ENCODE results near the gene GOLGA8N. TPM values are rescaled to one million over a fixed set of nuclear protein-coding genes. Genes with fewer than 3 reads are reported as not detected.
"Not testable (repeated sequence)": the region's sequence is repeated elsewhere in the genome, so short reads cannot be mapped to it uniquely, and the experiment has no call there.

GOLGA8N gene
- total RNA-seq: 7.9 and 9.2 TPM in 2 replicates
- long read RNA-seq: 0 reads

DNA sequence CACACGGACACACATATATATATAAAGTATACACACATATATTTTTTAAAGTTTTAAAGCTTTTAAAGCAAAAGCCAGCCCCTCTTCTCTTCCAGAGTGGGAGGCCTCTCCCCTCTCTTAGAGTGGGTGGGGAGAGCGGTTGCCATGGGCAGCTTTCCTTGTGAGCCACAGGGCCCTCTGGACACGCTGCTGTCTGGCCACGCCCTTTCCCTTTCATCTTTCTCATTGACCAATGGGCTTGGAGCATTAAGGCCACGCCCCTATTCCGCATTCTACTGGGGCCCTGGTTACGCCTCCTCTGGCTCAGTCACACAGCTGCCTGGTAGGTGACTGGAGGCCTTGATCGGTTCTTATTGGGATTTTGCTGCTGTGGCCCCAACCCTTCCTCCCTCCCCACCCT lies at the start of gene GOLGA8N:
TSS of gene GOLGA8N (plus strand) at position 306 of the 400 bp plus-strand sequence.
- DNase-seq (ENCODE audit: extremely low spot score, unreplicated experiment); H3K4me3 Mint-ChIP-seq (ENCODE audit: unreplicated experiment); H3K36me3 Mint-ChIP-seq (ENCODE audit: unreplicated experiment); H3K27ac Mint-ChIP-seq (ENCODE audit: unreplicated experiment); H3K4me1 Mint-ChIP-seq (ENCODE audit: unreplicated experiment); H3K27me3 Mint-ChIP-seq (ENCODE audit: unreplicated experiment); H3K9me3 Mint-ChIP-seq (ENCODE audit: unreplicated experiment): not testable (repeated sequence)

DNA sequence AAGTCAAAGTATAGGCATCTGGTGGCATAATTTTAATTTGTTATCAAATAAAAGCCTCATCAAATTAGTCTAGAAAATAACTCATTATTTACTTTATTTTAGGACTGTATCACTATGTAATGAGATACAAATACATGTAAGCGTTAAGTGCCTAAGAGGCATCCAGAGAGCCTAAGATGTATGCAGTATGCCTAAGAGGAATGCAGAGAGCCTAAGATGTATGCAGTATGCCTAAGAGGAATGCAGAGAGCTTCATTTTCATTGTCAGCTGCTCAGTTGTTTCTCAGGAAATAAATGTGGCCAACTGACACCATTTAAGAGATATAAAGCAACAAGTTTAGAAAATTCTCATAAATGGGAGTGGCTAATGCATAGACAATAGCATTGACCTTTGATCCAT lies 49.8 kb upstream of the GOLGA8N start:
- H3K36me3 Mint-ChIP-seq (ENCODE audit: unreplicated experiment); DNase-seq (ENCODE audit: extremely low spot score, unreplicated experiment); H3K27me3 Mint-ChIP-seq (ENCODE audit: unreplicated experiment); H3K4me3 Mint-ChIP-seq (ENCODE audit: unreplicated experiment); H3K27ac Mint-ChIP-seq (ENCODE audit: unreplicated experiment); H3K4me1 Mint-ChIP-seq (ENCODE audit: unreplicated experiment); H3K9me3 Mint-ChIP-seq (ENCODE audit: unreplicated experiment): not testable (repeated sequence)

DNA sequence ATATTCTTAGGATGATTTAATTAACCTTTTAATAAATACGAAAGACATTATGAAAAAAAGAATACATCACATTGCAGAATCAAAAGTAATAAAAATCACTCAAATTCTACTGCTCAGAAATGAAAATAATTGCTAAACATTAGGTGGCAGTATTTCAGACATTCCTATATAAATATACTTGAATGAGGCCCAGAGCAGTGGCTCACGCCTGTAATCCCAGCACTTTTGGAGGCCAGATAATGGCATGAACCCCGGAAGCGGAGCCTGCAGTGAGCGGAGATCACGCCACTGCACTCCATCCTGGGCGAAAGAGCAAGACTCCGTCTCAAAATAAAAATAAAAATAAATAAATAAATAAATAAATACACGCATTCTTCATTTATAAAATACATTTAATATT lies 48.1 kb upstream of the GOLGA8N start:
- H3K4me1 Mint-ChIP-seq (ENCODE audit: unreplicated experiment); H3K36me3 Mint-ChIP-seq (ENCODE audit: unreplicated experiment); H3K9me3 Mint-ChIP-seq (ENCODE audit: unreplicated experiment); H3K4me3 Mint-ChIP-seq (ENCODE audit: unreplicated experiment); H3K27ac Mint-ChIP-seq (ENCODE audit: unreplicated experiment); DNase-seq (ENCODE audit: extremely low spot score, unreplicated experiment); H3K27me3 Mint-ChIP-seq (ENCODE audit: unreplicated experiment): not testable (repeated sequence)

GRCh38 chr15:32554587-32554986 lies 38.7 kb upstream of the GOLGA8N start:
- DNase-seq (ENCODE audit: extremely low spot score, unreplicated experiment); H3K9me3 Mint-ChIP-seq (ENCODE audit: unreplicated experiment); H3K27me3 Mint-ChIP-seq (ENCODE audit: unreplicated experiment); H3K4me3 Mint-ChIP-seq (ENCODE audit: unreplicated experiment); H3K4me1 Mint-ChIP-seq (ENCODE audit: unreplicated experiment); H3K27ac Mint-ChIP-seq (ENCODE audit: unreplicated experiment); H3K36me3 Mint-ChIP-seq (ENCODE audit: unreplicated experiment): not testable (repeated sequence)

GRCh38 chr15:32562198-32562597 lies 31.1 kb upstream of the GOLGA8N start:
- not testable (repeated sequence) for H3K9me3 Mint-ChIP-seq (ENCODE audit: unreplicated experiment); H3K4me1 Mint-ChIP-seq (ENCODE audit: unreplicated experiment); H3K27ac Mint-ChIP-seq (ENCODE audit: unreplicated experiment); H3K4me3 Mint-ChIP-seq (ENCODE audit: unreplicated experiment); H3K27me3 Mint-ChIP-seq (ENCODE audit: unreplicated experiment); DNase-seq (ENCODE audit: extremely low spot score, unreplicated experiment); H3K36me3 Mint-ChIP-seq (ENCODE audit: unreplicated experiment)

DNA sequence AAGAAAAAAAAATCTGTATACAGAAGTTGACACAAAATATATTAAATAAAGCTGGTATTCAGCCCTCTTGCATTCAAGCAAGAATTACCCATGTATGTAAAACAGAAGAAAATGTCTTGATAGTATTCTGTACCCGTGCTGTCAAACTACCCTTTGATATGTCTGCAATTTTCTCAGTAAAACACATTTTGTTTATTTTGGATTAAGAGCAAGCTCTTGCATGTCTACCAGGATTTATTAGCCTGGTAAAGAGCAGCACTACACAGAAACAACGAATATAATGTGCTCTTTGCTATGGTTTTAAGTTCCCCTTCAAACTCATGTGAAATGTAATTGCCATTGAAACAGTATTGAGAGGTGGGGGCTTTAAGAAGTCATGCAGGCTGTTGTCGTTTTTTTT lies 24.3 kb upstream of the GOLGA8N start:
- H3K4me1 Mint-ChIP-seq (ENCODE audit: unreplicated experiment); H3K27ac Mint-ChIP-seq (ENCODE audit: unreplicated experiment); H3K27me3 Mint-ChIP-seq (ENCODE audit: unreplicated experiment); H3K4me3 Mint-ChIP-seq (ENCODE audit: unreplicated experiment); DNase-seq (ENCODE audit: extremely low spot score, unreplicated experiment); H3K36me3 Mint-ChIP-seq (ENCODE audit: unreplicated experiment); H3K9me3 Mint-ChIP-seq (ENCODE audit: unreplicated experiment): not testable (repeated sequence)

GRCh38 chr15:32578482-32578881 lies 14.8 kb upstream of the GOLGA8N start:
- H3K9me3 Mint-ChIP-seq (ENCODE audit: unreplicated experiment): not testable (repeated sequence)

DNA sequence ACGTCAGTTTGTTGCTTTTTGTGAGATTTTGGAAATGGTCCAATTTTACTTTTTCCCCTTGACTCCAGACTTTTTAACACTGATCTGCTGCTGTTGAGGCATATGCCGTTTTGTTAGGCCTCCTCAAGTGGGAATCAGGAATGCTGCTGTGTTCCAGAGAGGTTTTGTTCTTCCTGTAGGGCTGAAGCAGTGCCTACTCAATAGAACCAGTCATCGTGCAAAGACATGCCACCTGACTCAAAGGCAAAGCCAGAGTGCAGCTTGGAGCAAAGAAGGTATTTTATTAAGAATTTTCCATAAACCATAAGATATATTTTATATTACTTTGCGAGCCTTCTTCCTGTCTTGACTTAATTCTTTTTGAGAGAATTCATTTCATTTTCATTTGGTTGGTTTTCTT lies 7.4 kb upstream of the GOLGA8N start:
- not testable (repeated sequence) for H3K27ac Mint-ChIP-seq (ENCODE audit: unreplicated experiment); H3K9me3 Mint-ChIP-seq (ENCODE audit: unreplicated experiment); H3K4me3 Mint-ChIP-seq (ENCODE audit: unreplicated experiment); H3K4me1 Mint-ChIP-seq (ENCODE audit: unreplicated experiment); DNase-seq (ENCODE audit: extremely low spot score, unreplicated experiment); H3K27me3 Mint-ChIP-seq (ENCODE audit: unreplicated experiment); H3K36me3 Mint-ChIP-seq (ENCODE audit: unreplicated experiment)

More at GRCh38 chr15:32578482-32578881, 14.8 kb upstream of the GOLGA8N start:
- not testable (repeated sequence) for H3K4me1 Mint-ChIP-seq (ENCODE audit: unreplicated experiment); DNase-seq (ENCODE audit: extremely low spot score, unreplicated experiment); H3K27ac Mint-ChIP-seq (ENCODE audit: unreplicated experiment); H3K27me3 Mint-ChIP-seq (ENCODE audit: unreplicated experiment); H3K36me3 Mint-ChIP-seq (ENCODE audit: unreplicated experiment); H3K4me3 Mint-ChIP-seq (ENCODE audit: unreplicated experiment)

GRCh38 chr15:32609518-32609917 lies 16.3 kb downstream of the GOLGA8N start:
- H3K36me3 Mint-ChIP-seq (ENCODE audit: unreplicated experiment); H3K4me3 Mint-ChIP-seq (ENCODE audit: unreplicated experiment); DNase-seq (ENCODE audit: extremely low spot score, unreplicated experiment); H3K27ac Mint-ChIP-seq (ENCODE audit: unreplicated experiment); H3K9me3 Mint-ChIP-seq (ENCODE audit: unreplicated experiment); H3K4me1 Mint-ChIP-seq (ENCODE audit: unreplicated experiment); H3K27me3 Mint-ChIP-seq (ENCODE audit: unreplicated experiment): not testable (repeated sequence)

GRCh38 chr15:32610719-32611118 lies 17.5 kb downstream of the GOLGA8N start:
- not testable (repeated sequence) for H3K27ac Mint-ChIP-seq (ENCODE audit: unreplicated experiment); H3K36me3 Mint-ChIP-seq (ENCODE audit: unreplicated experiment); H3K4me3 Mint-ChIP-seq (ENCODE audit: unreplicated experiment); H3K27me3 Mint-ChIP-seq (ENCODE audit: unreplicated experiment); H3K9me3 Mint-ChIP-seq (ENCODE audit: unreplicated experiment); H3K4me1 Mint-ChIP-seq (ENCODE audit: unreplicated experiment); DNase-seq (ENCODE audit: extremely low spot score, unreplicated experiment)
- TF ChIP-seq, protein P1, sequence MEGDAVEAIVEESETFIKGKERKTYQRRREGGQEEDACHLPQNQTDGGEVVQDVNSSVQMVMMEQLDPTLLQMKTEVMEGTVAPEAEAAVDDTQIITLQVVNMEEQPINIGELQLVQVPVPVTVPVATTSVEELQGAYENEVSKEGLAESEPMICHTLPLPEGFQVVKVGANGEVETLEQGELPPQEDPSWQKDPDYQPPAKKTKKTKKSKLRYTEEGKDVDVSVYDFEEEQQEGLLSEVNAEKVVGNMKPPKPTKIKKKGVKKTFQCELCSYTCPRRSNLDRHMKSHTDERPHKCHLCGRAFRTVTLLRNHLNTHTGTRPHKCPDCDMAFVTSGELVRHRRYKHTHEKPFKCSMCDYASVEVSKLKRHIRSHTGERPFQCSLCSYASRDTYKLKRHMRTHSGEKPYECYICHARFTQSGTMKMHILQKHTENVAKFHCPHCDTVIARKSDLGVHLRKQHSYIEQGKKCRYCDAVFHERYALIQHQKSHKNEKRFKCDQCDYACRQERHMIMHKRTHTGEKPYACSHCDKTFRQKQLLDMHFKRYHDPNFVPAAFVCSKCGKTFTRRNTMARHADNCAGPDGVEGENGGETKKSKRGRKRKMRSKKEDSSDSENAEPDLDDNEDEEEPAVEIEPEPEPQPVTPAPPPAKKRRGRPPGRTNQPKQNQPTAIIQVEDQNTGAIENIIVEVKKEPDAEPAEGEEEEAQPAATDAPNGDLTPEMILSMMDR (IDR thresholded peaks at IDR 0.05): peak; percentile 56

DNA sequence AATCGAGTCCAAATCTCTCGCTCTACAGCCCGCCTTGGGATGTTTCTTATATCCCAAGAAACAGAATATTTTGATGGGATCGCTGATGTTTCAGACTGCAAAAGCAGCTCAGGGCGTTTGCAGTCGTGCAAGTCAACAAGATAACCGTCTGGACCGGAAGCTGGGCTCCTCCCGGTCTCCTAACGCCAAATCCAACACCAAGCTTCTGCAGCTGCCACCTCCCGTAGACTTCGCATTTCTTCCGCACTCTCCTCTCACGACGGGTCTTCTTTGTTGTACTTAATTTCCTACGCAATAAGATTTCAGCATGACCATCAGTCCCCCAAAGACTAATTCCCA lies 21.4 kb downstream of the GOLGA8N start:
- H3K27me3 Mint-ChIP-seq (ENCODE audit: unreplicated experiment); H3K36me3 Mint-ChIP-seq (ENCODE audit: unreplicated experiment); DNase-seq (ENCODE audit: extremely low spot score, unreplicated experiment); H3K9me3 Mint-ChIP-seq (ENCODE audit: unreplicated experiment): not testable (repeated sequence)
- H3K4me1 Mint-ChIP-seq (ENCODE audit: unreplicated experiment): peaks cover 24% of the 10 kb centered on the region
- peak overlapping the region; percentile 94 for H3K27ac Mint-ChIP-seq (ENCODE audit: unreplicated experiment)
- H3K4me3 Mint-ChIP-seq (ENCODE audit: unreplicated experiment): peak overlapping the region; percentile 99

Measured in osteocyte (in vitro differentiated cells).